ENCODE data around the gene ZDHHC7. TPM values are rescaled to one million over a fixed set of nuclear protein-coding genes. Genes with fewer than 3 reads are reported as not detected.
A peak's percentile ranks its signal among the peaks of the same experiment; 100 is the strongest.

The ZDHHC7 gene
- total and polyA plus RNA-seq, 2 of the 8 experiments (the other 6 are each of a cell fraction or from before 2014, with no cell fraction given), result 40.5 to 56.3 TPM

DNA sequence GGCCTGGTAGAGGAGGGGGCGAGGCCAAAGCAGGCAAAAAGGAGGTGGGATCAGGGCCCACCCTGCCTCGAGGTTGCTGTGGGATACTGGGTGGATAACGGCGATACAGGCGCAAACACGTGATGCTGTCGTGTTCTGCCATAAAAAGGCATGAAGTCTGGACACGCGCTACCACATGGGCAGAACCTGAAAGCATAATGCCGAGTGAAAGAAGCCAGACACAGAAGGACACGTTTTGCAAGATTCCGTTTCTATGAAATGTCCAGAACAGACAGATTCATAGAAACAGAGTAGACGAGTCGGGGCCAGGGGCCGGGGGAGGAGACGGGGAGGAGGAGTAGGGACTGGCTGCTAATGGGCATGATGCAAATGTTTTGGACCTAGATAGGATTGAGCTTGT, 43.5 kb downstream of the ZDHHC7 start:
- no peak overlapping the region for H3K9ac ChIP-seq (replicated peaks in 1 of 4; ENCODE audit: extremely low read depth in 1 of 4, low read depth in 3 of 4, low read length in 3 of 4)
- H3K9me3 ChIP-seq (ENCODE audit: insufficient read depth in 2 of 2, low read depth in 1 of 2, low read length in 1 of 2), result peaks cover 3 to 4% of the 10 kb centered on the region in 2 experiments; a peak in 1 of 4 replicates
- H3K56ac ChIP-seq (replicated peaks; ENCODE audit: insufficient read length, low read depth, low read length), result no peak overlapping the region
- H3K18ac ChIP-seq (ENCODE audit: extremely low read depth, low read length), result no peak overlapping the region
- H2AK5ac ChIP-seq (ENCODE audit: low read depth, low read length), result no peak overlapping the region
- CTCF ChIA-PET (ENCODE audit: partially characterized antibody), result interaction anchor here (0.7 to 14.4 kb wide), 14 partner anchors 9 to 346 kb away, joined by 3 to 170 read pairs (median 7); no protein-coding TSS in a partner anchor
- no peak overlapping the region for H4K5ac ChIP-seq (ENCODE audit: insufficient read length, low read depth, low read length)
- H2AFZ ChIP-seq (ENCODE audit: low read length), result no peak overlapping the region
- WGBS, 2 experiments (ENCODE audit: extremely low coverage in 1 of 2, insufficient coverage in 1 of 2, insufficient read length in 1 of 2, insufficient replicate concordance in 2 of 2, low coverage in 1 of 2, low lambda C conversion rate in 2 of 2, missing lambda C conversion rate in 1 of 2), result 95% methylated on average over 16 of the region's 16 CpGs; no CpG with 5 or more reads in 1 of the 2 experiments
- H3K27ac ChIP-seq (ENCODE audit: low read depth, low read length), result no peak overlapping the region
- H3K79me2 ChIP-seq (ENCODE audit: control insufficient read depth in 1 of 2, insufficient read depth in 2 of 2, low read length in 2 of 2), result no peaks in the 10 kb centered on the region
- peaks cover 2% of the 10 kb centered on the region; the same call in 1 of the 2 replicates for H3K79me1 ChIP-seq (ENCODE audit: low read depth, low read length)
- no peaks in the 10 kb centered on the region; a peak in 1 of 7 replicates for H3K27me3 ChIP-seq (replicated peaks in 1 of 4; ENCODE audit: control insufficient read depth in 3 of 4, extremely low read depth in 1 of 4, insufficient read depth in 3 of 4, low read length in 3 of 4)
- no peak overlapping the region for H2BK15ac ChIP-seq (ENCODE audit: low read length)
- H2BK5ac ChIP-seq (ENCODE audit: low read depth, low read length), result no peak overlapping the region; the same call in 1 of the 2 replicates
- no peak overlapping the region for H3K4ac ChIP-seq (replicated peaks; ENCODE audit: insufficient read length, low read depth, low read length)
- no peak overlapping the region for H4K8ac ChIP-seq (ENCODE audit: extremely low read depth, insufficient read depth, low read length)
- no peak overlapping the region for H2BK120ac ChIP-seq (replicated peaks; ENCODE audit: low read depth, low read length)
- 0 out of 2 replicates have a peak overlapping the region, but pooled peaks have one; percentile 9 for H2BK12ac ChIP-seq (ENCODE audit: low read depth, low read length)
- no peak overlapping the region for H3K14ac ChIP-seq (ENCODE audit: insufficient read length)
- H3K23me2 ChIP-seq (ENCODE audit: low read depth, low read length), result peaks cover 5% of the 10 kb centered on the region
- peaks cover 0 to 5% of the 10 kb centered on the region in 2 experiments for H4K20me1 ChIP-seq (replicated peaks in 1 of 2; ENCODE audit: control insufficient read depth in 1 of 2, insufficient read depth in 2 of 2, low read length in 2 of 2)
- H2BK20ac ChIP-seq (ENCODE audit: low read length), result no peak overlapping the region
- no peak overlapping the region for H3K4me3 ChIP-seq (ENCODE audit: extremely low read depth in 1 of 4, insufficient read depth in 2 of 4, low read depth in 3 of 4, low read length in 4 of 4)
- DNase-seq (ENCODE audit: low read depth in 1 of 2, low spot score in 2 of 2), result no peak
- 0 out of 7 replicates have a peak, but pooled peaks cover 0 to 2% (median 0%) of the 10 kb centered on the region in 4 experiments for H3K4me1 ChIP-seq (replicated peaks in 1 of 4; ENCODE audit: control insufficient read depth in 3 of 4, insufficient read depth in 4 of 4, low read length in 3 of 4)
- no peak overlapping the region for H3K23ac ChIP-seq (ENCODE audit: insufficient read length)
- no peak overlapping the region for H4K91ac ChIP-seq (replicated peaks; ENCODE audit: insufficient read length, low read length)
- no peak for FAIRE-seq
- H3K4me2 ChIP-seq (ENCODE audit: insufficient read depth in 1 of 2, low read depth in 2 of 2, low read length in 2 of 2), result no peak overlapping the region
- H3K36me3 ChIP-seq (ENCODE audit: control insufficient read depth in 2 of 4, insufficient read depth in 4 of 4, low read length in 3 of 4), result no peaks in the 10 kb centered on the region
- POLR2A ChIA-PET (ENCODE audit: partially characterized antibody), result interaction anchor here (1.7 kb wide), 1 partner anchor 42 kb away, joined by 5 read pairs; no protein-coding TSS in a partner anchor
- TF ChIP-seq TAF1 (IDR thresholded peaks at IDR 0.05; ENCODE audit: low read depth, low read length) (no peak), BCL11A (IDR thresholded peaks at IDR 0.05; ENCODE audit: low read depth in 2 of 2, low read length in 2 of 2) (no peak), CEBPB (IDR thresholded peaks at IDR 0.05; ENCODE audit: low read depth, low read length) (no peak), NANOG (IDR thresholded peaks at IDR 0.05; ENCODE audit: insufficient read depth, low read depth, low read length, poor library complexity, severe bottlenecking) (no peak), BRCA1 (IDR thresholded peaks at IDR 0.05; ENCODE audit: low read depth, low read length) (no peak), YY1 (IDR thresholded peaks at IDR 0.05; ENCODE audit: low read depth, low read length) (no peak)

Measured in H1 (cell line).